ENCODE data around the gene NPAS4.
A peak's percentile ranks its signal among the peaks of the same experiment; 100 is the strongest.

NPAS4 gene

DNA sequence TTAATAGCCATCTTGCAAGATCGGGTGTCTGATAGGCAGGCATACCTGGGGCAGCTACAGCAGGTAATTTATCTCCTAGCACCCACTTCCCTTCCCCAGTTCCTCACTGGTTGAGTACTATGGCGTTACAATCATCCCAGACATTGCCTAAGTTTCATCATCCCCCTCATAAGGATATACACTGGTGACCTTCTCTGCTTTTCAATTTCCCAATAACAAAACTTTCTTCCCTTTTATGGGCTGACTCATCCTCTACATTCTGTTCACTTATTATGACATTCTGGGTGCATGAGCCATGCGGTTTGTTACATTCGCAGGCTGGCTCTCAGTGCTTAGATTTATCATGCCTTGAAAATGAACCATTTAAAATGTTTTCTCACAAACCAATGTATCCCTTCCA is 22.8 kb downstream of the NPAS4 start:
- TF ChIP-seq, protein P1, sequence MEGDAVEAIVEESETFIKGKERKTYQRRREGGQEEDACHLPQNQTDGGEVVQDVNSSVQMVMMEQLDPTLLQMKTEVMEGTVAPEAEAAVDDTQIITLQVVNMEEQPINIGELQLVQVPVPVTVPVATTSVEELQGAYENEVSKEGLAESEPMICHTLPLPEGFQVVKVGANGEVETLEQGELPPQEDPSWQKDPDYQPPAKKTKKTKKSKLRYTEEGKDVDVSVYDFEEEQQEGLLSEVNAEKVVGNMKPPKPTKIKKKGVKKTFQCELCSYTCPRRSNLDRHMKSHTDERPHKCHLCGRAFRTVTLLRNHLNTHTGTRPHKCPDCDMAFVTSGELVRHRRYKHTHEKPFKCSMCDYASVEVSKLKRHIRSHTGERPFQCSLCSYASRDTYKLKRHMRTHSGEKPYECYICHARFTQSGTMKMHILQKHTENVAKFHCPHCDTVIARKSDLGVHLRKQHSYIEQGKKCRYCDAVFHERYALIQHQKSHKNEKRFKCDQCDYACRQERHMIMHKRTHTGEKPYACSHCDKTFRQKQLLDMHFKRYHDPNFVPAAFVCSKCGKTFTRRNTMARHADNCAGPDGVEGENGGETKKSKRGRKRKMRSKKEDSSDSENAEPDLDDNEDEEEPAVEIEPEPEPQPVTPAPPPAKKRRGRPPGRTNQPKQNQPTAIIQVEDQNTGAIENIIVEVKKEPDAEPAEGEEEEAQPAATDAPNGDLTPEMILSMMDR (IDR thresholded peaks at IDR 0.05; ENCODE audit: insufficient read depth, low read depth, low read length, missing control alignments) = no peak
- peak; percentile 78 for DNase-seq (ENCODE audit: low read depth)
- H3K4me3 ChIP-seq (ENCODE audit: low read length) = no peak overlapping the region

DNA sequence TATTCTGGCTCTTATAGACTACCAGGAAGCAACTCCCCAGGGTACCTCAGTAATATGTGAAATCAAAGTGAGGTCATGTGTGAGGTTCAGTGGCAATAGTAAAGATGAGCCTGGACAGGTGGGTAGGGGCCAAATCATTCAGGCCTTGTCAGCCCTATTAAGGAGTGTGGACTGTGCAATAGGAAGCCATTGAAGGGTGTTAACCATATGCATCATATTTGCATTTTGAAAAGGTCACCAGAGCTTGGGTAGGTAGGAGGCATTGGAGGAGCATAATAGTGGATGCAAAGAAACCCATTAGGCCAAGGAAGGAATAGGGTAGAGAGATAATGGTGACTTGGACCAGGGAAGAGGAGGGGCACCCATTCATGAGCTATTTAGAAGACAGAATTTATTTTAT is 26.2 kb downstream of the NPAS4 start:
- TF ChIP-seq, protein P1 (IDR thresholded peaks at IDR 0.05; ENCODE audit: insufficient read depth, low read depth, low read length, missing control alignments) = no peak
- no peak overlapping the region for H3K4me3 ChIP-seq (ENCODE audit: low read length)
- no peak for DNase-seq (ENCODE audit: low read depth)

DNA sequence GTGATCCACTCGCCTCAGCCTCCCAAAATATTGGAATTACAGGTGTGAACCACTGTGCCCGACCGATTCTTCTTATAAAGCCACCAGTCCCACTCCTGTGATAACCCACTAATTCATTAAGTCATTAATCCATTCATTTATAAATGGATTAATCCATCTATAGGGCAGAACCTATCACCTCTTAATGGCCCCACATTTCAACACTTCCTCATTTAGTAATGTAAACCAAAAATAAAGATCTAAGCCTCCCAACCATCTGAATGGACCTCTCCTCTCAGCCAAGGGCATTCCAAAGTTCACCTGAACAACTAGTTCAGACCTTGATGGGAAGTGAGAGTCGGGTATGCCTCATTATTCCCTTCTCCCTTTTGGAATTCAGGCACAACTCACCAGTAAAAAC is 27.7 kb downstream of the NPAS4 start:
- DNase-seq (ENCODE audit: low read depth) = no peak
- no peak overlapping the region for H3K4me3 ChIP-seq (ENCODE audit: low read length)
- TF ChIP-seq, protein P1 (IDR thresholded peaks at IDR 0.05; ENCODE audit: insufficient read depth, low read depth, low read length, missing control alignments) = no peak

DNA sequence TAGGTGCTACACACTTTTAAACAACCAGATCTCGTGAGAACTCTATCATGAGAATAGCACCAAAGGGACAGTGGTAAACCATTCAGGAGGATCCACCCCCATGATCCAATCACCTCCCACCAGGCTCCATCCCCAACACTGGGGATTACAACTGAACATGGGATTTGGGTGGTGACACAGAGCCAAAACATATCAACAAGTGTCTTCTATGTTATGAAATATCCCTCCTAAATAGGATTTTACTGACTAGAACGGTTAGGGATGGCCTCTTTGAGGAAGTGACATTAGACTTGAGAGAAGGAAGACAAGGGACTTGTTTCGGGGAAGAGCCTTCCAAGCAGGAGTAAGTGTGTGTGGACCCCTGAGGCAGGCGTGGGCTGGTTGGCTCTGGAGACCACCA is 29.7 kb downstream of the NPAS4 start:
- no peak for DNase-seq (ENCODE audit: low read depth)
- TF ChIP-seq, protein P1 (IDR thresholded peaks at IDR 0.05; ENCODE audit: insufficient read depth, low read depth, low read length, missing control alignments) = no peak
- H3K4me3 ChIP-seq (ENCODE audit: low read length) = no peak overlapping the region

DNA sequence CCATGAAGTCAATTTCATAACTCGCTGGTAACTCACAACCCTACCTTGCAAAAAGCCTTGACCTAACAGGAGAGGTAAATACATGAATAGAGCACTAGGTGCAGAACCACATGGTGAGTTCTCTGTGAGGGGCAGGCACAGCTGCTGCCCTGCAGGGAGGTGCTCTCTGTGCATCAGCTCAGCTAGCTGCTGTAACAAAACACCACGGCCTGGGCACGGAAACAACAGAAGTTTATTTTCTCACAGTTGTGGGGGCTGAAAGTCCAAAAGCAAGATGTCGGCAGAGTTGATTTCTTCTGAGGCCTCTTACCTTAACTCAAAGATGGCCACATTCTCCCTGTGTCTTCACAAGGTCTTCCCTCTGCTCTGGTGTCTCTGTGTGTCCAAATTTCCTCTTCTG is 30.8 kb downstream of the NPAS4 start:
- DNase-seq (ENCODE audit: low read depth) = no peak
- TF ChIP-seq, protein P1 (IDR thresholded peaks at IDR 0.05; ENCODE audit: insufficient read depth, low read depth, low read length, missing control alignments) = no peak

DNA sequence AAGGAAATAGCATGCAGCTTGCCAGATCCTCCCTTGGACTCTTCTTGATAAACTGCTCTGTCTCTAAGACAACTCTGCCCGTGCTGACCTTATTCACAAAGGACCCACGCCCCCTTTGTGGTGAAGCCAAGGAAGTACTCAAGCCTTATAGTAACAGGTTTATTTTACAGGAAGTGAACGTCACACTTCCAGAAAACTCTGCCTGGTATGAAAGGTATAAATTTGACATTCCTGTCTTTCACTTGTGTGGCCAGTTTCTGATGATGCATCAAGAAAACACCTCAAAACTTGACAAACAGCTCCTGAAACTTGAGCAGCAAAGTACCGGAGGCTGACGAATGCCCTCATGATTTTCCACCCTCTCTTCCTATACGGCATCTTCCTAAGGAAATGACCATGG is 33.4 kb downstream of the NPAS4 start:
- TF ChIP-seq, protein P1 (IDR thresholded peaks at IDR 0.05; ENCODE audit: insufficient read depth, low read depth, low read length, missing control alignments) = no peak
- H3K4me3 ChIP-seq (ENCODE audit: low read length) = no peak overlapping the region
- peak; percentile 92 for DNase-seq (ENCODE audit: low read depth)

More for the DNA sequence above, 30.8 kb downstream of the NPAS4 start:
- no peak overlapping the region for H3K4me3 ChIP-seq (ENCODE audit: low read length)

DNA sequence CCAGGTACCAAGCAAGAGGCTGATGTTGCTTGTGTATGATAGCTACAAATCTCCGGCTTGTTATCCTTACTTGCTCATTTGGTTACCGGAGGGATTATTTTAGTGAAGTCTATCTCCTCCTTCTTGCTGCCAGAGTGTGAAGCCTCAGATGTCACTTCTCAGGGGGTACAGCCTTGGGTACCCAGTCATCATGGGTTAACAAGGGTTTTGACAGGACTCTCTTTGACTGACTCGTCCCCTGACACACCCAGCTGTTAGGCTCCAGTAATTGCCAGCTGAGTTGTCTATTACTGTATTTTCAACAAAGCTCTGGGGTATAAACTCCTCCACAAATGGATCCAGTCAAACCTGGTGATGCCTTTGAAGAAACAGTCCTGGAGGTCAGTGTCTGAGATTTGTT is 34.0 kb downstream of the NPAS4 start:
- H3K4me3 ChIP-seq (ENCODE audit: low read length) = no peak overlapping the region
- peak; percentile 21 for DNase-seq (ENCODE audit: low read depth)
- TF ChIP-seq, protein P1 (IDR thresholded peaks at IDR 0.05; ENCODE audit: insufficient read depth, low read depth, low read length, missing control alignments) = no peak
